GM19193 (cell line): ENCODE results near the gene PTOV1.

Source experiments
- POLR2A ChIP-seq: IDR thresholded peaks from 4 replicates; pipeline ENCODE4 v1.6.1; 2011; ENCODE audit not compliant: insufficient read depth, insufficient read length; ENCODE audit errors: extremely low read depth

Gene PTOV1

GRCh38 chr19:49835562-49835961 lies 15.4 kb upstream of the PTOV1 start:
- no peak for TF ChIP-seq POLR2A

DNA sequence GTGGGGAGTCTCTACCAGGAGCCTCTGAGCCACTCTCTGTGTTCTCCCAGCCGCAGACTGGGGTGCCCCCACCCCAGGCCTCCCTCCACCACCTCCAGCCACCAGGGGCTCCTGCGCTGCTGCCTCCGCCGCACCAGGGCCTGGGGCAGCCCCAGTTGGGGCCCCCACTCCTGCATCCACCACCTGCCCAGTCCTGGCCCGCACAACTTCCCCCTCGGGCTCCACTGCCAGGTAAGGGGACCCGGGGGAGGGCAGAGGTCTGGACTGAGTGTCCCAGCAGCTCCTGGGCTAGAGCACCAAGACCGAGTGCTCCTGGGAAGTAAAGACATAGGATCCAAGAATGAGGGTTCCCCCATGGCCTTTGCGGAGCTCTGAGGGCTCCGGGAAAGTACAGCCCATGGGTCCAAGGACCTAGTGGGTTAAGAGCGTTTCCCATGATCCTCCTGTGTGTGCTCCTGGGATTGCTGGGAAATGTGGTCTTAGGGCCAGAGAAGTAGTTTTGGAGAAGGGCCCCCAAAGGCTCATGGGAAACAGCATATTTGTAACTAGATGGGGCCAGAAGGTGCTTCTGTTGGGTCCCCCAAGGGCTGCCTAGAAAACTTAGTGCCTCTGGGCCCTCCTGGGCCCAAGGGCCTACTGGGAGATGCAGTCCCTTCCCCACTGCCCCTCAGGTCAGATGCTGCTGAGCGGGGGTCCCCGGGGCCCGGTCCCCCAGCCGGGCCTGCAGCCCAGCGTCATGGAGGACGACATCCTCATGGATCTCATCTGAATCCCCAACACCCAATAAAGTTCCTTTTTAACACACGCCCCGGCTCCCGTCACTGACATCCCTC lies 14.6 kb upstream of the PTOV1 start:
- TF ChIP-seq POLR2A = no peak

DNA sequence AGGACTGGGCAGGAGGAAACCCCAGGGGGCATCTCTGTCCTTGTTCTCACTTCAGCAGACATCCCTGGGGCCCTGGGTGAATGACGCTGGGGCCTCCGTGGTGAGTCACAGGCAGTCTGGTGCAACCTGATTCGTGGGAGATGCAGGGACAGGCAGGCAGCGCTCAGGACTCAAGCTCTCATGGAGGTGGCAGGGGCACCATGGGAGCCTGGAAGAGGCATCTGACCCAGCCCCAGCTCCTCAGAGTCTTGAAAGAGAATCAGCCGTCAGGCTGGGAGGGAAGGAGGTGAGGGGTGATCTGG lies 14.0 kb upstream of the PTOV1 start:
- no peak for TF ChIP-seq POLR2A

GRCh38 chr19:49837425-49837824 lies 13.5 kb upstream of the PTOV1 start:
- no peak for TF ChIP-seq POLR2A

DNA sequence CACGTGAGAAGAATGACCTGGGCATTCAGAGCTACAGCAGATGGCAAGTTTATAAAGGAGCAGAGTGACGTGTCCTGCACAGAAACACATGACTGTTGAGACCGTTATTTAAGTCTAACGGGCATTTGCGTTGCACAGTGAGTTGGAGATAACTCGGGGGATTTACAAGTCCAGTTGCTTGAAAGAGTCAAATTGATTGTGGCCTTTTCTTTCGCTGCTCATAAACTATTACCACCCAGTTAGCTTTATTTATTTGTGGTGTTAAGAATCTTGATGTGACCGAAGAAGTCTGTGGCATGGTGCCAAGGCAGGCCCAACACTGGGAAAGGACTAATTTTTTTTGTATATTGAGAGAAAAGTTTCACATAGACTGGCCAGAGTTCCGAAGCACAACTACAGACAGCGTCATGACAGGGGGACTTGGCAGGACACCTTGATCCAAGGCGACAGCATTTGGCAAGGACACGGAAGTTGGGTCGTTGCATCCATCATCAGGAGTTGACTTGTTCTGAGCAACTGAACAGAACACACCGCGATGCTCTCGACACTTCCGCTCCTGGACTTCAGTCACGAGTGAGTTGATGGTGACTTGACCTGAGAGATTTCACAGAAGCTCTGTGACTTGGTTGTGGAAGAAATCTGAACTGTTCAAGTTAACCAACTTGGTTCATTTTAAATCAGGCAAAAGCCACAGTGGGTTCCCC lies 11.9 kb upstream of the PTOV1 start:
- no peak for TF ChIP-seq POLR2A

DNA sequence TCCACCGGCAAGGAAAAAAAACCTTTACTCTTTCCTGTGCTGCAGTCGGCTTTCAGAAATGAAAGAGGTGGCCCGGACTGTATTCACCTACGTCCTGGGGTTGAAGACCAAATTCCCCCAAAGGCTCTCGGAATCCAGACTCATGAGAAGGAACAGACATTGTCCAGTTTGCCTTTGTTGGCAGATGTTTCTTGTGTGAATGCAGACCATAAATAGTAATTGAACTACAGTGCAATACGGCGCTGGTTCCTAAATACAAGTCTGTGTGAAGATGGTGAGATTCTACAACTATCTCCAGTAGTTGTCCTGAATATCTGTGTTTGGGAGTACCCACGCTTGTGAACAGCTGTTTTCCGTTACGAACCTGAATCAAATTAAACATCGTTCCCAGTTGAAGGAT lies 11.2 kb upstream of the PTOV1 start:
- TF ChIP-seq POLR2A = no peak

DNA sequence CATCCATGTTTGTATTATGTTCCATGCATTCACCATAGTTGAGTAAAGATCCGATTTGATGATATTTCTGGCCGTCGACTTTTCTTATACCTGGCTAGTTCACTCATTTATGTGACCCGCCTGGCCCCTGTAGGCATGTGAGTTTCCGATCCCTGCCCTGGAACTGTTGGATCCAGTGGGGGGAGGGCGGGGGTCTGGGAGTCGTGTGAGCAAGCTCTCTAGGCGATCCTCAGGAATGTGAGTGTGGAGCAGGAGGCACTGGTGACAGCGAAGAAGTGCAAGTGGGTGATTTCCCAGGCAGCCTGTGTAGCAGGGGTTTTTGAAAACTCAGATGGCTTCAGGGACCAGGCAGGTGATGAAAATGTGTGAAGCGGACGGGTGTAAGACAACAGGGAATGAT lies 10.6 kb upstream of the PTOV1 start:
- TF ChIP-seq POLR2A = no peak

DNA sequence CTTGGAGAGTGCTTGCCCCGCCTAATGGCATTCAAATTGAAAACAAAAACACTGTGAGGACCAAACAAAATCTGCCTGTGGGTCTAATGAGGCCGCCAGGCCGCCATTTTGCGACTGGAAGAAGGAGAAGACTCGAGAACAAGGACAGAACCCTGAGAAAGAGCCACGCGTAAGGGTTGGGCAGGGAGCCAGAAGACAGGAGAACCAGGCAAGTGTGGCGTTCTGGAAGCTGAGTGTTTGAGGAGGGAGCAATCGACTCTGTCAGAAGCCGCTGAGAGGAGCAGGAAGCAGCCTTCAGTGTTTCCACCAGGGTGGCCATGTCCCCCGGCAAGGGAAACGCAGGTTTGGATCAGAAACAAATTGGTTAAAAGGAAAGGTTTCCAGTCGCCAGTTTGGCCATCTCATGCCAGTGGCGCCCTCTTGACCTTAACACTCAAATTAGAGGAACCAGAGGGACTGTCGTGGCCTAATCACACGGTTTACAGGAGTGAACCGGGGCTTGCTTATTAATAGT lies 10.2 kb upstream of the PTOV1 start:
- no peak for TF ChIP-seq POLR2A

GRCh38 chr19:49843265-49843664 lies 7.7 kb upstream of the PTOV1 start:
- TF ChIP-seq POLR2A = no peak

DNA sequence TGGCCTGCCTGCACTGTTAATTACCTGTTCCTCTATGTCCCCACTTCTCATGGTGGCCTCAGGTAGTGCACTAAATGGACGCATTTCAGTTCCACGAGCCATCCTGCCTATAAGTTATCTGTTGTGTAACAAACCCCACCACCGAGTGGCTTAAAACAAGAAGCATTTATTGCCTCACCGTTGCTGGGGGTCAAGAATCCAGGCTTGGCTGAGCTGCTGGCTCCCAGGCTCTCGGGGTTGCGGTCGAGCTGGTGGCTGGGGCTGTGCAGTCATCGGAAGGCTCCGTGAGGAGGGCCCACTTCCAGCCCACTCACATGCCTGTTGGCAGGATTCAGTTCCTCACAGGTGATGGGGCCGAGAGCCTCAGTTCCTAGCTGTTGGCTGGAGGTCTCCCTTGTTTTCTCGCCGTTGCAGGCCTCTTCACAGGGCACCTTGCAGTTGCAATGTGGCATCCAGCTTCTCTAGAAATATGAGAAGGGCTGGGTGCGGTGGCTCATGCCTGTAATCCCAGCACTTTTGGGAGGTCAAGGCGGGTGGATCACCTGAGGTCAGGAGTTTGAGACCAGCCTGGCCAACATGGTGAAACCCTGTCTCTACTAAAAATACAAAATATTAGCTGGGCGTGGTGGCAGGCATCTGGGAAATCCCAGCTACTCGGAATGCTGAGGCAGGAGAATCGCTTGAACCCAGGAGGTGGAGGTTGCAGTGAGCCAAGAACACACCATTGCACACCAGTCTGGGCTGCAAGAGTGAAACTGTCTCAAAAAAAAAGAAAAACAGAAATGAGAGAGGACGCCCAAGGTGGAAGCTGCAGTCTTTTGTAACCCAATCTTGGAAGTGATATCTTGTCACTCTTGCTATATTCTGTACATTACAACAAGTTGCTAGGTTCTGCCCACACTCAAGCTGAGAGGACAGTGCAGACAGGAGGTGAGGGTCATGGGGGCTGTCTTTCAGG lies 6.5 kb upstream of the PTOV1 start:
- TF ChIP-seq POLR2A = no peak

GRCh38 chr19:49845414-49845813 lies 5.5 kb upstream of the PTOV1 start:
- TF ChIP-seq POLR2A = no peak

- TF ChIP-seq POLR2A = no peak
Measured at GRCh38 chr19:49846408-49846807, 4.6 kb upstream of the PTOV1 start.

DNA sequence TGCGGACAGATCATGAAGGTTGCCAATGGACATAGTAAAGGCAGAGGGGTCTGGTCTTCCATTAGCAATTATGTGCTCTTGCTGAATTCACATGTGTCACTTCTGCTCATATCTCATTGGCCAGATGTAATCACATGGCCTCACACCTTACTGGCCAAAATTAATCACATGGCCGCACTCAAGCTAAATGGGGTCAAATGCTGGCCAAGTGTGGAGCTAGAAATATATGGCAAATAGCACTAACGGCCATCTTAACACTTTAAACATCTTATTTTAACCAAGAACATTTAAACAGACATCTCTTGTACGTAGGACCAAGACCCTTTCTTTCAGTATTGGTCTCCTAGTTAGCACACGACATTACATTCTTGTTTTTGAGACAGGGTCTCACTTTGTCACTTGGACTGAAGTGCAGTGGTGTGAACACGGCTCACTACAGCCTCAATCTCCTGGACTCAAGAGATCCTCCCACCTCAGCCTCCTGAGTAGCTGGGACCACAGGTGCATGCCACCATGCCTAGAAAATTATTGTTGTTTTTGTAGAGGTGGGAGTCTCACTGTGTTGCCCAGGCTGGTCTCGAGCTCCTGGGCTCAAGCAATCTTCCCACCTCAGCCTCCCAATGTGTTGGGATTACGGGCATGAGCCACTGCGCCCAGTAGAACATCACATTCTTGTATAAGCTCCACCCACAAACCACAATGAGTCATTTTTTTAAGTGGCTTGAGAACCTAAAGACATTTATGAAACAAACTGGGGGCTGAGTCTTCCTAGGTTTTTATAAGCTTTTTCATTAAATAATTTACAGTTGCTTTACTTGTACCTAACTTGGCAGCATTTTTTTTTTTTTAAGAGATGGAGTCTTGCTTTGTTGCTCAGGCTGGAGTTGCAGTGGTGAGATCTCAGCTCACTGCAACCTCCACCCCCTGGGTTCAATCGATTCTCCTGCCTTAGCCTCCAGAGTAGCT lies 2.9 kb upstream of the PTOV1 start:
- no peak for TF ChIP-seq POLR2A

- no peak for TF ChIP-seq POLR2A
Measured at GRCh38 chr19:49848938-49849337, 2.0 kb upstream of the PTOV1 start.
